Right ventricle myocardium inferior (tissue), 1 donor: Measurements from ENCODE around the gene LIPT2. TPM values are rescaled to one million over a fixed set of nuclear protein-coding genes. Genes with fewer than 3 reads are reported as not detected.

Experiments used
- ATAC-seq: fragments of 200-7000 bp; cut with Tn5 transposase; one replicate; pipeline ENCODE4 v1.9.1; 2020; ENCODE audit warnings: mild to moderate bottlenecking, moderate library complexity
- DNase-seq: peaks from one replicate; pipeline ENCODE4 v3.0.0; 2021; ENCODE audit errors: missing footprints
- intact Hi-C: fragments of 100-400 bp; cut with DNase I; formaldehyde crosslinking; loops from one replicate; pipeline ENCODE4 v1.11.0; 2022
- total RNA-seq: library from RNA; stranded (reverse); fragmentation: NEBNext Ultra II Directional; extraction: Animal tissue kit (Norgen Biotek cat#: 25700); gene quantifications from one replicate; pipeline ENCODE4 v1.2.1, GENCODE V29; 2021
- donor health status: DM: no; HTN: yes; CAD: no; lungs with severe emphysema.

Gene LIPT2
- total RNA-seq, 1 donor from 2014 or later: 0.49 TPM

GRCh38 chr11:74446532-74446938 is 47.0 kb downstream of the LIPT2 start:
- no peak for DNase-seq
- no peak for ATAC-seq
- intact Hi-C loops: loop anchor here (5.0 kb wide), 1 partner anchor 484 kb away; no protein-coding TSS in a partner anchor

- no peak for ATAC-seq
- intact Hi-C loops: no loop called here
- no peak for DNase-seq
These were observed 49.2 kb downstream of the LIPT2 start for GRCh38 chr11:74444173-74444826.

- peak; percentile 67 for ATAC-seq
- intact Hi-C loops: no loop called here
- no peak for DNase-seq
These were observed 50.3 kb downstream of the LIPT2 start for GRCh38 chr11:74443071-74443864.

- DNase-seq (no peak), ATAC-seq (no peak)
- intact Hi-C loops: no loop called here
These were observed 50.9 kb downstream of the LIPT2 start for GRCh38 chr11:74442636-74443035.

Other genes starting within 250 kb of the LIPT2 start
- not detected for gene P4HA3, start 182.1 kb downstream of the LIPT2 start, total RNA-seq
- 2.1 TPM for gene PGM2L1, start 95.3 kb downstream of the LIPT2 start, total RNA-seq
- gene KCNE3, start 26.2 kb downstream of the LIPT2 start, total RNA-seq: 2.9 TPM
- 7.8 TPM for gene POLD3, start 98.9 kb upstream of the LIPT2 start, total RNA-seq
- gene CHRDL2, start 237.7 kb upstream of the LIPT2 start, total RNA-seq: 34.3 TPM